Frontal cortex (tissue), 4 donors: ENCODE measurements around the gene CD300E. TPM values are rescaled to one million over a fixed set of nuclear protein-coding genes. Genes with fewer than 3 reads are reported as not detected.
A peak's percentile ranks its signal among the peaks of the same experiment; 100 is the strongest.
"Not testable (repeated sequence)": the region's sequence is repeated elsewhere in the genome, so short reads cannot be mapped to it uniquely, and the experiment has no call there.

Source experiments
- DNase-seq, 2 donors: peaks; one replicate each; pipeline ENCODE4 v3.0.0; 2012; ENCODE audit warnings: low spot score in 2 of 2
- FAIRE-seq: peaks from 2 replicates; lab custom pipeline; 2012; peaks lifted over from hg19 to GRCh38; lab: Jason Lieb, UNC
- total RNA-seq: library from RNA; depleted of rRNA; stranded (reverse); fragments of >200 nt; gene quantifications from one replicate; pipeline ENCODE4 v1.2.3, GENCODE V29; 2014
- donor health status: control.
- donor health status: control.
- donor health status: control.

The CD300E gene
- total RNA-seq, 1 donor from 2014 or later: under 0.01 TPM

GRCh38 chr17:74601944-74602572 lies 21.5 kb downstream of the CD300E start:
- FAIRE-seq (no peak), DNase-seq (peak in 1 of 2 donors; percentile 39)

GRCh38 chr17:74599448-74599939 lies 24.0 kb downstream of the CD300E start:
- DNase-seq: no peak
- FAIRE-seq: no peak

- no peak for DNase-seq
- FAIRE-seq: no peak
Observed at GRCh38 chr17:74599023-74599399, 24.5 kb downstream of the CD300E start.

DNA sequence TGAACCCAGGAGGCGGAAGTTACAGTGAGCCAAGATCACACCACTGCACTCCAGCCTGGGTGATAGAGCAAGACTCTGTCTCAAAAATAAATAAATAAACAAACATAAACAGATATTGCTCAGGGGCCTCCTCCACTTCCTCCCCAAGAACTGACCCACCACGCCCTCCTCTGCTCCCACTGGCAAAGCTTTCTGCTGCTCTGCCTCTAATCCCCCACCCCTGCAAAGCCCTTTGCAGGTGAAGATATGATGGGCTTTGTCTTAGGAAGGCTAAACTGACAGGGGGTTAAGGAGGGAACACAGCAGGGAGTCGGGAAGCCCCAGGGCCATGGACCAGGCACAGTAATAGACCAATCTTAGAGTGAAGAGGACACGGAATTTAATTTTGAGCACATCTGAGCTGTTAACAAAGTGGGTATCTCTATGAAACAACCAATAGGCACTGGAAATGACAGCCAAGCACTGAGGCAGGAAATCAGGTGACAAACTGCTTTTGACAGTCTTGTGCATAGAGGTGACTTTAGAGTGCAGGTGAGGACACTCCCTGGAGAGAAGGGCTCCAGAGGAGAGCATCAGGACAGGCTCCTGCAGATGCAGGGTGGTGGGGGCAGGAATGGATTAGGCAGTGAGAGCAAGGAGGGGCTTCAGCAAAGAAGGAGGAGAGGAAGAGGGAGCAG lies 25.1 kb downstream of the CD300E start:
- no peak for DNase-seq
- no peak for FAIRE-seq

DNA sequence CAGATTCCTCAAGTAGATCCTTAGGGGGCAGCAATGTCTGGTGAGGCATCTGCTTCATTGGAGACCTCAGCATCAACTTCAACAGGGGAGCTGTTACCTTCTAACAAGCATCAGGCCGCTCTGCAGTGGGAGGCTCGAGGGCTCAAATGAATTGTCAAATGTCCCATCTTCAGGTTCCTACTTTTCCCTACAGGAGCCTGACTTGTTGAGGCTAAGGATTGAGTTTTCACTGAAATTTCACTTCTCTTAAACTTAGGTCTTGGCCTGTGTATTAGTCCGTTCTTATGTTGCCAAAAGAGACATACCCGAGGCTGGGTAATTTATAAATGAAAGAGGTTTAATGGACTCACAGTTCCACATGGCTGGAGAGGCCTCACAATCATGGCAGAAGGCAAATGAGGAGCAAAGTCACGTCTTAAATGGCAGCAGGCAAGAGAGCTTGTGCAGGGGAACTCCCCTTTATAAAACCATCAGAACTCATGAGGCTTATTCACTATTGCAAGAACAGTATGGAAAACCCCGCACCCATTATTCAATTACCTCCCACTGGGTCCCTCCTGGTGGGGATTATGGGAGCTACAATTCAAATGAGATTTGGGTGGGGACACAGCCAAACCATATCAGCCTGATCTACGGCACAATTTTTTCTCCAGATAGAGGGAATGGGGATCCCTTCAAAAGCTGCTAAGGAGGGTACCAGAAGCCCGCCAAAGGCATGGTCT lies 26.3 kb downstream of the CD300E start:
- FAIRE-seq: no peak
- no peak for DNase-seq

GRCh38 chr17:74595037-74595750 lies 28.3 kb downstream of the CD300E start:
- DNase-seq: no peak
- no peak for FAIRE-seq

DNA sequence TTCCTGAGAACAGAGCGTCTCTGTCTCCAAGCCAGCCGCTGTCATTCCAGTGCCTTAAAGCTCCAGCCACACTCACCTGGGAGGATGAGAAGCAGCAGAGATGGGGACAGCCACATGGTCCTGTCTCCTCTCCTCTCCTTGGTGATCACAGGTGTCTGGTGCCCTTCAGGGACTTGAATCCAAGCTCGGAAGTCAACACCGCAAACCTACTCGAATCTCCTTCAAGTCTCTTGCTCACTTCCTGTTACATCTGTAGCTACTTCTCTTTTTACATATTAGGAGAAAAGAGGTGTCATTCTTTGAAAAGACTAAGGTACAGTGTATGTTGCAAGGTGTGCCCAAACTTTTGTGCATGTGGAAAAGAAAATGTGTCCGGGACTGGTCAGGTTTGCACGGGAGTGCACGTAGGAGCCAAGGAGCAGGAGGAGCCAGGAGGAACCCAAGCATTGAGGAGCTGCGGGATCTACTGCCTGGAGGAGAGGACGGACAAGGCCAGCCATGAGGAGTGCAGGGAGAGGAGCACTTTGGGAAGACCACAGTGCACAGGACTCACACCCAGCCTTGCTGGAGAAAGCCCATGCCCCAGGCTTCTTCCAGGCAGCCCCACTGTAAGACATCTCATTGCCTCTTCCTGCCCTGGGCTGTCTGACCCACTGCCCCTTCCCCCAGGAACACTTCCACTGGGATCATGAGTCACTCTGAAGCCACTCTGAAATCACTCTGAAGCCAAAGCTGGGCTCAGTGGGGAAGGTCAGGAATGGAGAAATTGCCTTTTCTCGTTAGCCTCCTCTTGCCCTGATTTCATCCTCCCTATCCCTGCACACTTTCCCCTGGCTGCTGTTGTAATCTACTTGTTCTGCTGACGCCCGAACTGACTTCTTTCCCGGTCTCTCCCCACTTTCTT lies 31.2 kb downstream of the CD300E start, which contains the start of gene CD300LD:
TSS of gene CD300LD (minus strand) at position 197 of the 904 bp plus-strand sequence. CDS start at position 116, 81 bp downstream.
- no peak for FAIRE-seq
- no peak for DNase-seq

DNA sequence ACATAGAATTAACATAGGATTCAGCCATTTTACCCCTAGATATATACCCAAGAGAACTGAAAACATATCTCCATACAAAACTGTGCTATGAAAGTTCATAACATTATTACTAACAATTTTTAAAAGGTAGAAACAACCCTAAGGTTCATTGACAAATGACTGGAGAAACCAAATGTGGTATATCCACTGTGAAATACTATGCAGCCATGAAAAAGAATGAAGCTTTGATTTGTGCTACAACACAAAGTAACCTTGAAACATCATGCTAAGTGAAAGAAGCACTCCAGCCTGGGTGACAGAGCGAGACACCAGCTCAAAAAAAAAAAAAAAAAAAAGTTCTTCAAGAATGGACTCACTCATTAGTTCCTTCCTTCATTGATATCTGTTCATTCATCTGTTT lies 32.0 kb downstream of the CD300E start:
- no peak for FAIRE-seq

DNA sequence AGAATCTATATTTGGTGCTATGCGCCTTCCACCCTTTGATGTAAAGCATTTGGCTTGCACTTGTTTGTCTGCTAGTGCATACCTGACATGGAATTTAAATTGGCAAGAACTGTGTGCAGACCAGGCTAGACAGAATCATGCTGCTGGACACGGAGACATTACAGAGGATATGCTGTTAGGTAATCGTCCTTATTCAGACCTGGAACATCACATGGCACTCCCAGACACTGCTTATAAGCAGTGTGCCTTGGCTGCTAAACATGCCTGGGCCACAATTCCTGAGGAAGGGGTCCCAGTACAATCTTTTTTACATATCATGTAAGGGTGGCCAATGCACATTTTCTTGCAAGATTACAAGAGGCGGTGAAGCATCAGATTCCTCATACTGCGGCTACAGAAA lies 37.8 kb downstream of the CD300E start:
- DNase-seq: no peak
- no peak for FAIRE-seq

More for the DNA sequence above, 32.0 kb downstream of the CD300E start:
- no peak for DNase-seq

DNA sequence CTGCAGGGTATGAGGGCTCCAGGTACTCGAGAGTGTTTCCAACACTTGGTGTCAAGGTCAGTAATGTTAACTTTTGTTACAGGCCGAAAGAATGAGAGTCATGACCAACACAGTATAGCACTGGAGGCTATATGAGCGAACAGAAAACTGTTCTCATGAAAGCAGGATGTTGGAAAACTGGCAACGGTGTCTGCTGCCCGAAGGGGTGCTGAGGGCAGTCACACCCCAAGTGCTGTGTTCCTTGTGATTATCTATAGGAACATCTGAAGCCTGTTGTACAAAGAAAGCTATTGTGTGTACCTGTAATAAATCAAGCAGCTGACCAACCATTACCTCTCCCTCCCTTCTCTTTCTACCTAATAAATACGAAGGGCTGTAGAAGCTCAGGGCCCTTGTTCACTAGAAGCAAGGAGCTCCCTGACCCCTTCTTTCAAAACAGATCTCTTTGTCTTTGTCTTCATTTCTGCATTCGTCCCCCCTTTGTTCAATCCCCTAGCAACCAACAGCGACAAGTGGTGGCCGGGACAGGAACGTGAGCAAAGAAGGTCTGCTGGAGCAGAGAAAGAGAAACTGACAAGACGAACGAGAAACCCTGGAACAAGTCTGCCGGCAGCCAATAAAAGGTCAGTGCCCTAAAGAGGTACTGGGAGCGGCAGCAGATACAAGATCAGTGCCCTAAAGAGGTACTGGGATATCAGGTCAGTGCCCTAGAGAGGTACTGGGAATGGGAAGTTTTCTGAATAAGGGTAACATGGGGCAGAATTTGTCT lies 39.1 kb downstream of the CD300E start:
- no peak for FAIRE-seq

GRCh38 chr17:74582633-74583032 lies 40.9 kb downstream of the CD300E start:
- FAIRE-seq: no peak
- DNase-seq: no peak

More for the DNA sequence above, 39.1 kb downstream of the CD300E start:
- DNase-seq: no peak

DNA sequence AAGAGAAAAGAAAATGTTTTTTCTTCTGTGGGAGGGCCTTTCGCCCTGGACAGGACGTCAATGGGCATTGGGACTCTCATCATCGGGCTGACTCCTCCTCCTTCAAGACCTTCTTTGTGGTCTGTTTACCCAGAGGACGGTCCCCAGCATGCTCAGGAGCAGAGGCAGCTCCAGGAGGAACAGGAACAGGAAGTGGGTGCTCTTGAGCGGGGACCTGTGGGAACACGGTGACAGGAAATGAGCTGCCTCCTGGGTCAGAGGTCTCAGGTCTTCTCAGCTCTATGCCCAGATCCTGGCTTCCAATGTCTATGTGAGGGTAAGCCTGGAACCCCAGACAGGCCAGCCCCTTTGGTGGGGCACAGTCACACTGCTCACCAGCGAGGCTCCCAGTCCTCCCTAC lies 43.6 kb downstream of the CD300E start:
- DNase-seq: no peak
- no peak for FAIRE-seq

DNA sequence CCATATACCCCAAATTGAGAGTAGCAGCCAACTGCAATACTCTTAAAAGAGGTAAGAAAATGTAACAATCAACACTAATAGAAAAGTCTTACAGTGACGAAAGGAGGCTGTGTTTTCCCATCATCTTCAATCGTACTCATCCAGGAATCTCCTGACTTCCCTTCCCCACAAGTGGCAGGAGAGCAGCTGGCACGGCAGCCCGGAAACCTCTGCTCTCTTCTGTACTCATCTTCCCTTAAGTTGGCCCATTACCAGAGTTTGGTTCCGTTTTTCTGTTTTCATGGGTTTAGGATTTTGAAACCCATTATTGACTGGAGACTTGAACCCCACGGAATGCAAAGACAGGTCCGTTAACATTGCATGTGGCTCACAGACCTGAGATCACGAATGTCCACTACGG lies 44.6 kb downstream of the CD300E start:
- FAIRE-seq (no peak), DNase-seq (no peak)

DNA sequence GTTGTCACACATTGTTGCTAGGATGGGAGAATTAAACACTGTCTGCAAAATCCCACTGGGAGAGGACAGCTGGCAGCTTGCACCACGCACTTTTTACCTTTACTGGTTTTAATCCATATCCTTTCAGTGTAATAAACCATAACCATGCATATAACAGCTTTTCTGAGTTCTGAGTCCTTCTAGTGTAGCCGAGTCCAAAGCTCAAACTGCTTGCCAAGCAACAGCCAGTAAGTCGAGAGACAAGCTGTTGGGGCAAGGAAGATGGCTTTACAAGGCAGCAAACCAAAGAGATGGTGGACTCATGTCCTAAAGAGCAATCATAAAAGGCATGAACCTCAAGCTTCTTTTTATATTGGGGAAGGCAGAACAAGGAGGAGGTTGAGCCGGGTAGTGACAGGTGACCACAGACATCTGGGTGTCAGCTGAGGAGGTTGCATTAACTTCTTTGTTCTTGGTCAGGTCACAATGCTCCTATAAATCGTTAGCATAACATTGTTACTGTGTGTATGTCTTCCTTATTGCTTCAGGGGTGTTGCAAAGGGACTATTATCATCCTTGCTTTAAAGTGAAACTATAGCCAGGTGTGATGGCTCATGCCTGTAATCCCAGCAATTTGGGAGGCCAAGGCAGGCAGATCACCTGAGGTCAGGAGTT lies 48.9 kb downstream of the CD300E start:
- DNase-seq: no peak
- FAIRE-seq: no peak

DNA sequence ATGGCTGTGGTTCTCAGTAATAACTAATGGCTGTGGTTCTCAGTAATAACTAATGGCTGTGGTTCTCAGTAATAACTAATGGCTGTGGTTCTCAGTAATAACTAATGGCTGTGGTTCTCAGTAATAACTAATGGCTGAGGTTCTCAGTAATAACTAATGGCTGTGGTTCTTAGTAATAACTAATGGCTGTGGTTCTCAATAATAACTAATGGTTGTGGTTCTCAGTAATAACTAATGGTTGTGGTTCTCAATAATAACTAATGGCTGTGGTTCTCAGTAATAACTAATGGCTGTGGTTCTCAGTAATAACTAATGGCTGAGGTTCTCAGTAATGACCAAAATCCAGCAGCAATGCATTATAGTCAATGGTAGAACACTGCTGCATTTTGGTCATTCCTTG lies 49.9 kb downstream of the CD300E start:
- not testable (repeated sequence) for DNase-seq, FAIRE-seq

DNA sequence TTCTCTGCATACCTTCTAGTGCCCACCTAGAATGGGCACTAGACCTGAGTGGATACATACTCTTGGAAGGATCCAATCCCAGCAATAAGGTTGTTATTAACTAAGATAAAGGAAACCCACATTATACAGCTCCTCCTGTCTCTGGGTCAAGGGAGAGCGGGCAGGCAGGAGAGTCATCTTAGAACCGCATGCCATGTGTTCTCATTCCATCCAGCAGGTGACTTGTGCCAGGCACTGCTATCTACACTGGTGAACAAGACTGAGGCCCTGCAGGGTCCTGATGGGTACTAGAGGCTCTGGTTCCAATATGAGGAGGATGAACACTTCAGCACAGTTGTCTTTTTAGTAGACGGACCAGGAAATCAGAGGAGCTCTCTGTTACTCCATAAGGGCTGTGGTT lies 50.4 kb downstream of the CD300E start:
- FAIRE-seq: no peak
- DNase-seq: no peak

DNA sequence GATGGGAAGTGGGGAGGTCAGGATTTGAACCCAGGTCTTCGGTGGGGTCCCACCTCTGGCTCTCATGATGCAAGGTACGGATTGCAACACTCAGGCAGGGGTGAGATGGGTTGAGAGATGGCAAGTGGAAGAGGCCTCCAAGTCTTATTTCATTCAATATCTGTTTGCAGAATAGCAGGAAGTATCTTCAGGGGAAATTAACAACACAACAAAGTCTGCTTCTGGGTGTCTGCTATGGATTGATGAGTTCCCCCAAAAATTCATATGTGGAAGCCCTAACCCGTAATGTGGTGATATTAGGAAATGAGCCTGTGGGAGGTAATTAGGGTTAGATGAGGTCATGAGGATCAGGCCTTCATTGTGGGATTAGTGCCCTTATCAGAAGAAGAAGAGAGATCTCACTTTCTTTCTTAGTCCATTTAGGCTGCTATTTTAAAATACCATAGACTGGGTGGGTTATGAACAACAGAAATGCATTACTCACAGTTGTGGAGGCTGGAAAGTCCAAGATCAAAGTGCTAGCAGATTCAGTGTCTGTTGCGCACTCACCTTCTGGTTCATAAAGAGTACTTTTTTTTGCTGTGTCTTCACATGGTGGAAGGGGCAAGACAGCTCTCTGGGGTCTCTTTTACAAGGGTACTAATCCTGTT lies 51.8 kb downstream of the CD300E start:
- FAIRE-seq (no peak), DNase-seq (no peak)
